Tibial nerve (tissue), 4 donors: ENCODE measurements around the gene CTSG. TPM values are rescaled to one million over a fixed set of nuclear protein-coding genes. Genes with fewer than 3 reads are reported as not detected.

ENCODE experiments used
- DNase-seq, 2 donors: peaks; one replicate each; pipeline ENCODE4 v3.0.0-alpha.2; 2019; ENCODE audit warnings: low spot score in 2 of 2
- H3K27ac ChIP-seq, 4 donors: fragments of 200-600 bp; sonication (generic) in 3 of 4; one replicate each; pipeline ENCODE4 v1.5.1; 2017 to 2019; ENCODE audit warnings: mild to moderate bottlenecking in 1 of 4
- H3K27me3 ChIP-seq, 2 donors: fragments of 200-600 bp; sonication (generic) in 1 of 2; one replicate each; pipeline versions ENCODE4 v1.5.1 to v1.6.0; 2017 to 2019
- H3K36me3 ChIP-seq, 3 donors: fragments of 200-600 bp; sonication (generic); one replicate each; pipeline ENCODE4 v1.5.1; 2018 to 2019
- H3K4me1 ChIP-seq, 4 donors: fragments of 200-600 bp; sonication (generic) in 3 of 4; one replicate each; pipeline ENCODE4 v1.5.1; 2017 to 2019
- H3K4me3 ChIP-seq, 4 donors: fragments of 200-600 bp; sonication (generic) in 3 of 4; one replicate each; pipeline ENCODE4 v1.5.1; 2017 to 2019; ENCODE audit warnings: mild to moderate bottlenecking in 1 of 4, moderate library complexity in 1 of 4
- H3K9me3 ChIP-seq, 4 donors: fragments of 200-600 bp; sonication (generic) in 3 of 4; one replicate each; pipeline ENCODE4 v1.5.1; 2017 to 2019
- EP300 ChIP-seq, 2 donors: sonication (generic); formaldehyde crosslinking; IDR thresholded peaks; one replicate each; pipeline ENCODE4 v1.6.1; 2017; ENCODE audit warnings: antibody characterized with exemption in 2 of 2, mild to moderate bottlenecking in 1 of 2
- POLR2A ChIP-seq, 2 donors: fragments of 450-650 bp; IDR thresholded peaks; one replicate each; pipeline ENCODE4 v1.6.1; 2017; ENCODE audit warnings: antibody characterized with exemption in 2 of 2, mild to moderate bottlenecking in 2 of 2, moderate library complexity in 2 of 2
- WGBS, 2 donors: methylation state at CpG; one replicate each; pipeline ENCODE4 v1.1.5; 2018; 5-methylcytosine and 5-hydroxymethylcytosine counted together
- total RNA-seq, 4 donors: library from RNA; depleted of rRNA; stranded (reverse); fragments of >200 nt; gene quantifications; one replicate each; pipeline ENCODE4 v1.1.0, GENCODE V29; 2016
- TF ChIP-seq, protein P1 (sequence below), 5 experiments: fragments of 200-600 bp in 3 of 5; fragments of 450-650 bp in 2 of 5; sonication (generic) in 3 of 5; IDR thresholded peaks; one replicate each; pipeline ENCODE4 v1.5.1; 2016 to 2019; ENCODE audit warnings: antibody characterized with exemption in 5 of 5, mild to moderate bottlenecking in 3 of 5, moderate library complexity in 2 of 5

The CTSG gene, protein sequence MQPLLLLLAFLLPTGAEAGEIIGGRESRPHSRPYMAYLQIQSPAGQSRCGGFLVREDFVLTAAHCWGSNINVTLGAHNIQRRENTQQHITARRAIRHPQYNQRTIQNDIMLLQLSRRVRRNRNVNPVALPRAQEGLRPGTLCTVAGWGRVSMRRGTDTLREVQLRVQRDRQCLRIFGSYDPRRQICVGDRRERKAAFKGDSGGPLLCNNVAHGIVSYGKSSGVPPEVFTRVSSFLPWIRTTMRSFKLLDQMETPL
- 1 to 10 TPM in 3 of 4 donors, not detected in 1; 1.3 to 2.7 (median 2.5) TPM for total RNA-seq

DNA sequence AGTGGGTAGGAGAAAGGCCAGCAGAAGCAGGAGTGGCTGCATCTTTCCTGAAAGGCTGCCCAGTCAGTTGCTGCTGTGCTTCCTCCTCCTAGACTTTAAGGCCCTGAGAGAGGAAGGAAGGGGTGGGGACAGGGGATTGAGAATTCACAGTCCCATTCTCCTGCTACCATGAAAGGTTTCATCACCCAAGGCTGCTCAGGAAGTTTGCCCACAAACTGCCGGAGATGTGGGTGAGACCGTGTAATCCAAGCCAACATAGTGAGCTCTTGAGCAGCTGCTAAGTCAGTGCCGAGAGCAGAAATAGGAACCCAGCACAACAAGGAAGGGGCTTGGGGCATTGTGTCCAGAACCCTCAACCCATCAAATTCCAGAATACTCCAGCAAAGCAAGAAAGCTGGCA, at the start of gene CTSG:
Gene CTSG, minus strand, starts transcription at position 69 of the 400 bp plus-strand sequence. Its CDS starts 27 bp downstream, at position 42.
- DNase-seq = no peak
- Histone ChIP-seq H3K4me1 (no peaks in the 10 kb centered on the region), H3K27me3 (no peaks in the 10 kb centered on the region), H3K9me3 (peaks cover 0 to 13% (median 0%) of the 10 kb centered on the region in 4 donors), H3K36me3 (no peaks in the 10 kb centered on the region), H3K27ac (no peak within 1 kb of the TSS), H3K4me3 (no peak within 1 kb of the TSS)
- WGBS, 2 donors = 65 to 88% methylated on average over 3 of the region's 3 CpGs
- TF ChIP-seq EP300 (IDR thresholded peaks at IDR 0.05) (no peak), POLR2A (IDR thresholded peaks at IDR 0.05) (no peak)
- TF ChIP-seq, protein P1, sequence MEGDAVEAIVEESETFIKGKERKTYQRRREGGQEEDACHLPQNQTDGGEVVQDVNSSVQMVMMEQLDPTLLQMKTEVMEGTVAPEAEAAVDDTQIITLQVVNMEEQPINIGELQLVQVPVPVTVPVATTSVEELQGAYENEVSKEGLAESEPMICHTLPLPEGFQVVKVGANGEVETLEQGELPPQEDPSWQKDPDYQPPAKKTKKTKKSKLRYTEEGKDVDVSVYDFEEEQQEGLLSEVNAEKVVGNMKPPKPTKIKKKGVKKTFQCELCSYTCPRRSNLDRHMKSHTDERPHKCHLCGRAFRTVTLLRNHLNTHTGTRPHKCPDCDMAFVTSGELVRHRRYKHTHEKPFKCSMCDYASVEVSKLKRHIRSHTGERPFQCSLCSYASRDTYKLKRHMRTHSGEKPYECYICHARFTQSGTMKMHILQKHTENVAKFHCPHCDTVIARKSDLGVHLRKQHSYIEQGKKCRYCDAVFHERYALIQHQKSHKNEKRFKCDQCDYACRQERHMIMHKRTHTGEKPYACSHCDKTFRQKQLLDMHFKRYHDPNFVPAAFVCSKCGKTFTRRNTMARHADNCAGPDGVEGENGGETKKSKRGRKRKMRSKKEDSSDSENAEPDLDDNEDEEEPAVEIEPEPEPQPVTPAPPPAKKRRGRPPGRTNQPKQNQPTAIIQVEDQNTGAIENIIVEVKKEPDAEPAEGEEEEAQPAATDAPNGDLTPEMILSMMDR (IDR thresholded peaks at IDR 0.05) = no peak

DNA sequence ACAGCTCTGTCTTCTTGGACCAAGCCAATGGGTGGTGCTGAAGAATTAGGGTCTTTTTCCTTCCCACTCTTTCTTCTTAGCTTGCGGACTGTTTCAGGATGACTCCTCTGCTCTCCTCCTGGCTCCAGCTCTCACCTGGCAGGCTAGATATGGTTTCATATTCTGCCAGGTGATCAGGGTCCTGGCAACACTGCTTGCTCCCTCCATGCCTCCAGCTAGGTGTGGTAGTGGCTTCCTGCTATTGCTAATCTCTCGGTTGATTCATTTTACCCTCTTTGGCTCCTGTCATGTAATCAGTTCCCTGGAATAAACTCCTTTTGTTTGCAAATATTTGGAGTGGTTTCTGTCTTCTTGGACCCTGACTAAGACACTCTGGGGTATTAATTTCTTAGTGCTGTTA, 37.7 kb upstream of the CTSG start:
- no peaks in the 10 kb centered on the region for H3K27me3 ChIP-seq
- no peak overlapping the region for H3K27ac ChIP-seq
- no peaks in the 10 kb centered on the region for H3K36me3 ChIP-seq
- no peak for TF ChIP-seq POLR2A (IDR thresholded peaks at IDR 0.05)
- TF ChIP-seq EP300 (IDR thresholded peaks at IDR 0.05) = no peak
- TF ChIP-seq, protein P1 (IDR thresholded peaks at IDR 0.05) = no peak
- no peak overlapping the region for H3K4me3 ChIP-seq
- peaks cover 0 to 21% (median 0%) of the 10 kb centered on the region in 4 donors for H3K9me3 ChIP-seq
- WGBS, 2 donors = 90 to 92% methylated on average over 2 of the region's 2 CpGs
- H3K4me1 ChIP-seq = no peaks in the 10 kb centered on the region
- no peak for DNase-seq

DNA sequence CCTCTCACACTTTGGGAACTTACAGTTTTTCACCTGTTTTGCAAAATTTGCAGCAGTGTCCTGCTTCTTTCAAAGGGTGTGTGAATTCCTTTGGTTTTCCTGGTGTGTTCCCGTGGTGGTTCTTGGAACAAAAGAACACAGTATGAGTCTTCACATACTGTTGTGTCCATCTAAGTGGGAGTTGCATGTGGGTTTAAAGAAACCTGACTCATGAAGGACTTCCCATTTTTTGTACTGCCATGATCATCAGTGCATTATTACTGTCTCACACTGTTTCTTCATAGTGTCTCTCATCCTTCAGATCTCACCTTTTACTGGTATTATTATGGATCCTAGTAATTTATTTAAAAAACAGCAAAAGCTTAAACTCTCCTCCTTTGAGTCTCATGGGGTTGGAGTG, 37.2 kb upstream of the CTSG start:
- WGBS, 2 donors = 34 to 44% methylated on average over 1 of the region's 1 CpG
- H3K9me3 ChIP-seq = peaks cover 0 to 18% (median 0%) of the 10 kb centered on the region in 4 donors
- no peaks in the 10 kb centered on the region for H3K27me3 ChIP-seq
- no peak for DNase-seq
- H3K36me3 ChIP-seq = no peaks in the 10 kb centered on the region
- TF ChIP-seq POLR2A (IDR thresholded peaks at IDR 0.05) (no peak), EP300 (IDR thresholded peaks at IDR 0.05) (no peak)
- TF ChIP-seq, protein P1 (IDR thresholded peaks at IDR 0.05) = no peak
- H3K4me1 ChIP-seq = no peaks in the 10 kb centered on the region
- H3K27ac ChIP-seq = no peak overlapping the region
- H3K4me3 ChIP-seq = no peak overlapping the region

DNA sequence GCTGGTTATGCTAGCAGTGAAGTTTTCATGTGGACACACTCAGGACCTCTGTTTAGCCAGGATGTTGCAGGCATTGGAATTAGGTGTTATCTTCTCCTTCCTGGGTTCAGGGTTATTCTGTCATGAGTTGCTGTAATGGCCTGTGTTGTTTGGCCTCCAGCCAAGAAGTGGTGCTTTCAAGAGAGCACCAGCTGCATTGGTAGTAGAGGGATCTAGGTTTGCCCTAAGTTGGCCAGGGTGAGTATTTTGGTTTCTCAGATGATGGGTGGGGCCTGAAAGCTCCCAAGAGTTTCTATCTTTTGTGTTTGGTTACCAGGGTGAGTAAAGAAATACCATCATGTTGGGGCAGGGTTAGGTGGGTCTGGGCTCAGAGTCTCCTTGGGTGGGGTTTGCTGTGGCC, 36.1 kb upstream of the CTSG start:
- Histone ChIP-seq H3K27me3 (no peaks in the 10 kb centered on the region), H3K4me1 (no peaks in the 10 kb centered on the region), H3K27ac (no peak overlapping the region), H3K9me3 (peaks cover 0 to 12% (median 0%) of the 10 kb centered on the region in 4 donors), H3K4me3 (no peak overlapping the region), H3K36me3 (no peaks in the 10 kb centered on the region)
- DNase-seq = no peak
- TF ChIP-seq POLR2A (IDR thresholded peaks at IDR 0.05) (no peak), EP300 (IDR thresholded peaks at IDR 0.05) (no peak)
- TF ChIP-seq, protein P1 (IDR thresholded peaks at IDR 0.05) = no peak

DNA sequence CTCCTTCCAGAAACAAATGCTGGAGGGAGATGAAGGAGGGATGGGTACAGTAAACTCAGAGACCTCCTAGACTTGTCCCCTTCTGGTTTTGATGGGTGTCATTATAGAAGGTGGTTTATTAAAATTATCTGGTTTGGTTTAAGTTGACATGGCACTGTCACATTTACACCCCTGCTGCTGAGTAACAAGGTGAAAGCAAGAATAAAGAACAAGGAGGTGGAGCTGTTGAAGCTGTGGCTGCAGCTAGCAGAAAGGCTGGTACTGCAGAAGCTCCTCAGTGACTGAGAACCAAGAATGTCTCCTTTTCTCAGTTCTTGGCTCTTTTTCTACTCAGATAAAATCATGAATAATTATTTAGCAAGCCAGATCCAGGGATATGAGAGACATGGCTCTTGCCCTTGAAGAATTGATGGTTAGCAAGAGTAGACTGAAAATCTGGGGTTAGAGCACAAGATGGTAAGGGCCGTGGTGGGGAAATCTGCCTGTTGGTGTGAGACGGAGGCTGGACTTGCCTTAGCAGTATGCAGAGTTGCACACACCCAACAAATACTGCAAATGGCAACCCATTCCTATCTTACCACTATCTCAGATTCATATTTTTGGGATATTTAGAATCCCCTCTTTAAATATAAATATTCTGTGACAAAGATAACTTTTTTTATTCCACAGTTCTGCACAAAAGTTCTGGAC, 33.8 kb upstream of the CTSG start, which contains the start of gene GZMH:
Gene GZMH, minus strand, starts transcription at position 31 of the 690 bp plus-strand sequence. CDS start 72 bp downstream, outside the sequence.
- Histone ChIP-seq H3K36me3 (no peaks in the 10 kb centered on the region), H3K27me3 (no peaks in the 10 kb centered on the region), H3K4me1 (no peaks in the 10 kb centered on the region), H3K9me3 (peaks cover 0 to 12% (median 0%) of the 10 kb centered on the region in 4 donors), H3K27ac (no peak within 1 kb of the TSS), H3K4me3 (no peak within 1 kb of the TSS)
- 86 to 87% methylated on average over 2 of the region's 2 CpGs for WGBS, 2 donors
- TF ChIP-seq, protein P1 (IDR thresholded peaks at IDR 0.05) = no peak
- TF ChIP-seq POLR2A (IDR thresholded peaks at IDR 0.05) (no peak), EP300 (IDR thresholded peaks at IDR 0.05) (no peak)
- DNase-seq = no peak
